Muscle layer of duodenum (tissue), 2 donors: Measurements from ENCODE around the gene NDUFAF7.
"Not testable (repeated sequence)": the region's sequence is repeated elsewhere in the genome, so short reads cannot be mapped to it uniquely, and the experiment has no call there.

Experiments used
- H3K27ac ChIP-seq: one replicate; pipeline ENCODE4 v1.7.0; 2013; ENCODE audit warnings: mild to moderate bottlenecking, low read length
- H3K27me3 ChIP-seq: one replicate; pipeline ENCODE4 v1.7.0; 2013; ENCODE audit warnings: low read depth, mild to moderate bottlenecking, control low read depth, low read length
- H3K36me3 ChIP-seq, 2 donors: one replicate each; pipeline ENCODE4 v1.7.0; 2013; ENCODE audit warnings: low read length in 2 of 2, control low read depth in 1 of 2, mild to moderate bottlenecking in 1 of 2; ENCODE audit not compliant: insufficient read depth in 2 of 2, control insufficient read depth in 1 of 2
- H3K4me1 ChIP-seq, 2 donors: one replicate each; pipeline ENCODE4 v1.7.0; 2013; ENCODE audit warnings: low read length in 2 of 2, mild to moderate bottlenecking in 2 of 2, control low read depth in 1 of 2, moderate library complexity in 1 of 2; ENCODE audit not compliant: insufficient read depth in 2 of 2, control insufficient read depth in 1 of 2
- H3K4me3 ChIP-seq, 2 donors: one replicate each; pipeline ENCODE4 v1.7.0; 2013; ENCODE audit warnings: low read length in 2 of 2, low read depth in 1 of 2, mild to moderate bottlenecking in 1 of 2
- H3K9me3 ChIP-seq, 2 donors: one replicate each; pipeline ENCODE4 v1.7.0; 2013; ENCODE audit warnings: low read length in 2 of 2, control low read depth in 1 of 2, mild to moderate bottlenecking in 1 of 2; ENCODE audit not compliant: control insufficient read depth in 1 of 2
- donor health status: healthy.

The NDUFAF7 gene

DNA sequence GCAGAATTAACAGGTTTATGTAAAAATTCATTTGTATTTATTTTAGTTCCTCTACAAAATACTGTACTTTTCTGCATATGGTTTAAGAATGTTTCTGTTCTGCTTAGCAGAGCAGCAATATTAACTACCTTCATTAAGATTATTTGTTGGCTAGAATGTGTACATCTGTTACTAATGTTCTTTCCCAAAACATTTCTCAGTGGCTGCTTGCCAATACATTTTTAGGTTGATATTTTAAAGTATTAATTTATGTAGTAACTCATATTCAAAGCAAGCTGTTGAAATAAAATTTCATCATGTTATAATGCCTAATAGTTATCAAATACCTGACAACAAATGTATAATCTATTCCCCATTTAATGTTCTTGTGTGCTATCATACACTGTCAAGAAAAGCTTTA is 52.9 kb downstream of the NDUFAF7 start:
- Histone ChIP-seq H3K27me3 (no peaks in the 10 kb centered on the region), H3K4me3 (no peak overlapping the region), H3K4me1 (no peaks in the 10 kb centered on the region), H3K9me3 (no peaks in the 10 kb centered on the region), H3K36me3 (peaks cover 19 to 31% of the 10 kb centered on the region in 2 donors), H3K27ac (no peak overlapping the region)

DNA sequence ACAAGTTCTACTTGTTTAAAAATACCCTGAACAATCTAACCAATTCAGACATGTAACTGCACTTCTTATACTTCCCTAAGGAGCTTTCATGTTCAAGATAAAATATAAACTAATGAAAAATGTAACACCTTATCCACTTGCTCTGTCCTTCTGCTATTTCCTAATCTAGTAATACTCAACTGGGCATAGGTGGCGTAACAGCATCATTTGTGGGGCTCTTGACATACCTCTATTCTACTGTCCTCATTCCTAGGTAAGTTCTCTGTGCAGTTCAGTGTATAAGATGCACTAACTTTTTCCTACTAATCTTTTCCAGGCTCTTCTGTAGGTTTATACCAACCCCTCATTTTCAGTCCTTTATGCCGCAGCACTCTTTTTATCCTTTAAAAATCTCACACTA is 56.5 kb downstream of the NDUFAF7 start:
- Histone ChIP-seq H3K9me3 (no peaks in the 10 kb centered on the region), H3K36me3 (peaks cover 12 to 14% of the 10 kb centered on the region in 2 donors), H3K4me3 (no peak overlapping the region), H3K27ac (no peak overlapping the region), H3K4me1 (no peaks in the 10 kb centered on the region), H3K27me3 (no peaks in the 10 kb centered on the region)

DNA sequence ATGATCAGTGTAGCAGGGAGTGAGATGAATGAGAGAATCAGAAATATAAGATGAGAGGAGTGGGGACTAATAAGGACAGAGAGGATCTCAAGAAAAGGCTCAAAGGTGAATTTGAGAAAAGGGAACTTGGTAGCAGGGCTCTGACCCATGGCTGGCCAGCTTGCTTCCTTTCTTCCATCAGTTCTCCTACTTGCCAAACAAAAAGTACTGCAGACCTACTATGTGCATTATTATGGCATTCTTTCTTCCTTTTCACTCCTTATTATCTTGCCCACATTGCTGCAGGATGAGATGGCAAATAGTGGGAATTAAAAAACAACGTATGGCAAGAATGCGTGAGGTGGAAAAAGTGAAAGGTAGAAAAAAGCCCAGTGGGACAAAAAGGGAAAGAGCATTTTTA is 60.2 kb downstream of the NDUFAF7 start:
- H3K4me3 ChIP-seq: no peak overlapping the region
- no peaks in the 10 kb centered on the region for H3K4me1 ChIP-seq
- peaks cover 8 to 14% of the 10 kb centered on the region in 2 donors for H3K36me3 ChIP-seq
- no peaks in the 10 kb centered on the region for H3K9me3 ChIP-seq
- H3K27me3 ChIP-seq: no peaks in the 10 kb centered on the region
- no peak overlapping the region for H3K27ac ChIP-seq

DNA sequence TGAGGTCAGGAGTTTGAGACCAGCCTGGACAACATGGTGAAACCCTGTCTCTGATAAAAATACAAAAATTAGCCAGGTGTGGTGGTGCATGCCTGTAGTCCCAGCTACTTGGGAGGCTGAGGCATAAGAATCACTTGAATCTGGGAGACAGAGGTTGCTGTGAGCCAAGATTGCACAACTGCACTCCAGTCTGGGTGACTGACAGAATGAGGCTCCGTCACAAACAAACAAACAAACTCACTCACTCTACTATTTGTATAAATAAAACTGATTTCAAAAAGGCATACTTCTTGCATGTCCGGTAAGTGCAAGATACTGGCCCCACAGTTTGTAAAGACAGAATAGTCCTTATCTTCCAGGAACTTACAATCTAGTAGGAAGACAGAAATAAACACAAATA is 63.4 kb downstream of the NDUFAF7 start:
- H3K36me3 ChIP-seq, H3K27me3 ChIP-seq, H3K27ac ChIP-seq, H3K9me3 ChIP-seq, H3K4me3 ChIP-seq, H3K4me1 ChIP-seq: not testable (repeated sequence)

DNA sequence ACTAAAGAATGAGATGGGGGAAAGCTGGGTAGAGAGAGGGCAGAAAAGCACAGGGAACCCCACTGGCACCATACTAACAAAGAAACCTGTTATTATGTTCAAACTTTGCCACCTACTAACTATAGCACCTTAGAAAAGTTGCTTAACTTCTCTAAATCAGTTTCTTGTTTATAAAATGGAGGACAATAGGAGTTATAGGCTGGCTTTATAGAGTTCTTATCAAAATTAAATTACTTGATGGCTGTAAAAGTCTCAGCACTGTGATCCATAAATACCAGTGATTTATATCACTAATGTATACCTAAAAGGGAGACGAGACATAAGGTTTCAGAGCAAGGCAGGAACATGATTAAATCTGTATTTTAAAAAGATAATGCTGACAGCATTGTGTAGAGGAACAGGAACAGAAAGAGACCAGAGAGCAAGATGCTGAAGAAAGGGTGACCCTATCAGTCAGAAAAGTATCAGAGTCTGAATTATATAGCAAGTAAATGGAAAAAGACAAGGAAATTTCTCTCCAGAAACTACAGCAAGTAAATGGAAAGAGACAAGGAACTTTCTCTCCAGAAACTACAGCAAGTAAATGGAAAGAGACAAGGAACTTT is 64.1 kb downstream of the NDUFAF7 start:
- no peaks in the 10 kb centered on the region for H3K27me3 ChIP-seq
- H3K4me1 ChIP-seq: no peaks in the 10 kb centered on the region
- H3K4me3 ChIP-seq: no peak overlapping the region
- no peak overlapping the region for H3K27ac ChIP-seq
- H3K36me3 ChIP-seq: peaks cover 2 to 3% of the 10 kb centered on the region in 2 donors
- H3K9me3 ChIP-seq: no peaks in the 10 kb centered on the region

DNA sequence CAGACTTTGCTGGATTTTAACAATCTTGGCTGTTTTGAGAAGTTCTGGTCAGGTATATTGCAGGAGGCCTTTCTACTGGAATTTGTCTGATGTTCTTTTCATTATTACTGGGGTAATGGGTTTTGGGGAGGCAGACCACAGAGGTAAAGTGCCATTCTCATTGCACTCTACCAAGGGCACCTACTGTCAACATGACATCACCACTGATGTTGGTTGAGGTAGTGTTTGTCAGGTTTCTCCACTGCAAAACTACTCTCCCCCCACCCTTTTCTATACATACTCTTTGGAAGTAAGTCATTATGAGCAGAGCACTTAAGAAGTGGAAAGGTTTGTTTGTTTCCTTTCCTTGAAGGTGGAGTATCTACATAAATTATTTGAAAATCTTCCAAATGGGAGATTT is 66.2 kb downstream of the NDUFAF7 start:
- Histone ChIP-seq H3K4me3 (no peak overlapping the region), H3K9me3 (no peaks in the 10 kb centered on the region), H3K27me3 (no peaks in the 10 kb centered on the region), H3K4me1 (no peaks in the 10 kb centered on the region), H3K36me3 (no peaks in the 10 kb centered on the region), H3K27ac (no peak overlapping the region)
